ENCODE data around the gene SEMA4D.

SEMA4D gene, protein sequence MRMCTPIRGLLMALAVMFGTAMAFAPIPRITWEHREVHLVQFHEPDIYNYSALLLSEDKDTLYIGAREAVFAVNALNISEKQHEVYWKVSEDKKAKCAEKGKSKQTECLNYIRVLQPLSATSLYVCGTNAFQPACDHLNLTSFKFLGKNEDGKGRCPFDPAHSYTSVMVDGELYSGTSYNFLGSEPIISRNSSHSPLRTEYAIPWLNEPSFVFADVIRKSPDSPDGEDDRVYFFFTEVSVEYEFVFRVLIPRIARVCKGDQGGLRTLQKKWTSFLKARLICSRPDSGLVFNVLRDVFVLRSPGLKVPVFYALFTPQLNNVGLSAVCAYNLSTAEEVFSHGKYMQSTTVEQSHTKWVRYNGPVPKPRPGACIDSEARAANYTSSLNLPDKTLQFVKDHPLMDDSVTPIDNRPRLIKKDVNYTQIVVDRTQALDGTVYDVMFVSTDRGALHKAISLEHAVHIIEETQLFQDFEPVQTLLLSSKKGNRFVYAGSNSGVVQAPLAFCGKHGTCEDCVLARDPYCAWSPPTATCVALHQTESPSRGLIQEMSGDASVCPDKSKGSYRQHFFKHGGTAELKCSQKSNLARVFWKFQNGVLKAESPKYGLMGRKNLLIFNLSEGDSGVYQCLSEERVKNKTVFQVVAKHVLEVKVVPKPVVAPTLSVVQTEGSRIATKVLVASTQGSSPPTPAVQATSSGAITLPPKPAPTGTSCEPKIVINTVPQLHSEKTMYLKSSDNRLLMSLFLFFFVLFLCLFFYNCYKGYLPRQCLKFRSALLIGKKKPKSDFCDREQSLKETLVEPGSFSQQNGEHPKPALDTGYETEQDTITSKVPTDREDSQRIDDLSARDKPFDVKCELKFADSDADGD

DNA sequence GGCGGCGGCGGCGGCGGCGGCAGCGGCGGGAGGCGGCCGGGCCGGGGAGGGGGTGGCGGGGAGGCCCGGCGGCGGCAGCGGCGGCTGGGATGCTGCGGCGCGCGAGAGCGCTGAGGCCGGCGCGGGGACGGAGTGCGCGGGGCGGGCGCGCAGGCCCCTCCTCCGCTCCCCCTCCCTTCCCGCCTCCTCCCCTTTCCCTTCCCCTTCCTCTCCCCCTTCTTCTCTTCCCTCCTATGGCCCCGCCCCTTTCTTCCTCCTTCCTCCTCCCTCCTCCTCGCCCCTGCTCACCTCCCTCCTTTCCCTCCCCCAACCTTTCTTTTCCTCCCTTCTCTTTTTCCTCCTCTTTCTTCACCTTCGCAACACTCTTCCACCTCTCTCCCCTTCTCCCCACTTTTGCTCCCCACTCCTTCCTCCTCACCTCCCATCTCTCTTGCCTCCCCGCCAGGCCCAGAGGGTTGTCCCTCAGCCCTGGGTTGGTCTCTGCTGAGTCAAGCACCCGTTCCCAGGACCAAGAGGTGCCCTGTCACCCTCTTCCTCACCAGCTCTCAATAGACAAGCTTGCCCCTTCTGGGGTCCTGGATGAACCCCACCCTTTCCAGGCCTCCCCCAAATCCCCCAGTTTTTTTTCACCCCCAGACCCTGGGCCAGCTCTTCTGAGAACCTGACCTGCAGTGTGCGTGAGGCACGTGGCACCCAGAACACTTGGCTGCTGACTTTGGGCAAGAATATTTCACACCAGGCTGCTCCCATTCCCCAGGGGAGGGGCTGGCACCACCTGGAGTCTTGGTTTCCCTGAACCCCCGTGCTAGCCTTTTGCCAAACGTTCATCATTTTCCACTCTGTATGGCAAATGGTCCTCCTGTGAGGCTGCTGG is at the start of gene SEMA4D:
TSS of gene SEMA4D (minus strand) at position 136 of the 874 bp plus-strand sequence. CDS start 92,657 bp downstream, outside the sequence.
- peak; percentile 56 for DNase-seq

DNA sequence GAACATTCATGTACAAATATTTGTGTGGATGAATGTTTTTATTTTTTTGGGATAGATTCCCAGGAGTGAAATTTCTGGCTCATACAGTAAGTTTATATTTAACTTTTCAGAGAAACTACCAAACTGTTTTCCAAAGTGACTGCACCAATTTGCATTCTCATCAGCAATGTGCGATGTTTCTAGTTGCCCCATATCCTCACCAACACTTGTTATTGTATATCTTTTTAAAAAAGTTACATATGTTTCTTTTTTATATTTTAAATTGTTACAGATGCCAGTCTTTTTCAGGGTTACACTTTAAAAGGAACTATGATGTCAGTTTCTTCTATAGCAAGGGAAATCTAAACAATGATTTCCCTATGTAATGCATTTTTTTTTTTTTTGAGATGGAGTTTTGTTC is 49.1 kb upstream of the SEMA4D start:
- DNase-seq = no peak

DNA sequence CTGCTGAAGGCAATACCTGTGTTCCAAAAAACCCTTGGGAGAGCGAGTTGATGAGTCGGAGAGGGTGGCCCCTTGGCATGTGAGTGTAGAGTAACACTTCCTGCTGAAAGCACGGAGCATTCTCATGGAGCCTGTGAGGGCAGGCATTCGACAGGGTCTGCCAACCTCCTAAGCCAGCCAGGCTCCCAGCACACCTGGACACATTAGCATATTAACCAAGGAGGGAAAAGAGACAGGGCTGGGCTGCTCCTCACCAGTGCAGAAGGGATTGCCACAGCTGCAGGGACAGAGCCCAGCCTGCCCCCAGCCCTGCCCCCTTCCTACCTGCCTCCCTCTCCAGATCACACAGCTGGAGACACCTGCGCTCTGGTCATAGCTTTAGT is 46.4 kb upstream of the SEMA4D start:
- DNase-seq = no peak

DNA sequence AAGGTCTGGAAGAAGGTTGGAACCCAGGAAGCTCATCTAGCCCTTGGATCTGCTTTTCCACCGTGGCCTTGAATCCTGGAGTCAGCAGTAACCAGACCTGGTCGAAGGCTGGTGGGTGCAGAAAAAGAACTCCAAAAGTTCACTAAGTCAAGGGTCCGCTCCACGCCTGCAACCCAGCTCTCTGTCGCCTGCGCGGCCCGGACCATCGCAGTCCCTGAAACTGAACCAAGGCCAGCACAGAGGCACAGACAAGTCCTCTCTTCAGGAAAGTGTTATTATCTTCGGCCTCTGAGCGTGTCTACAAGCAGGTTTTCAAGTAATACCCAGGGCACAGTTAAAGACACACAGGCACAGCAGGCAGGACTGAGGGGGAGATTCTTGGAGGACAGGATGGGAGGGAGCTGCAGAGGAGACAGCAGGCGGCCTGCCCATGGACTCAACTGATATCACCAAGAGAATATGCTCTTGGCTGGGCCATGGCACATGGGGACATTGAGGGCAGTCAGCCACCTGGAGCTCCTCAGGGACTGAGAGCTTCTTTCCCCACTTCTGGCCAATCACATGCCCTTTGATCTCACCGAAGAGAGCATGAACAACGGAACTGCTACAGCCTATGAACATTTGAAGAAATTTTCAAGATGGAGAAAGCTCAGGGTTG is 45.8 kb upstream of the SEMA4D start:
- DNase-seq = no peak

DNA sequence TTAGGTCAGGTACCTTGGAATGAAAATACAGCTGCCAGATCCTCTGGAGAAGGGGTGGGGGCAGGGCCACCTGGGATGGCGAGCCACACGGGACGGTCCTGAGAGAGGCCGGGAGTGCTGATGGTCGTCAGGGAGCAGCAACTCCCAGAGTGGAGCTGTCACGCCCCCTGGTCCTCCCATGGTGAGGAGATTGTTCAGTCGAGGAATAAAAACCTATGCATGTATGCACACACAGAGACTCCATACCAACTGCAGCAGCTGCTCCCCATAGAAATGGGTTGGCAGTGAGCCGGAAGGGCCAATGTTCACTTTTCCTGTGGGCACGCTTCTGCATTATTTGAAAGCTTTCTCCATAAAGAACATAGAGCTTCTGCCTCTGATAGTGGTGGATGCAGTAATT is 45.2 kb upstream of the SEMA4D start:
- no peak for DNase-seq

DNA sequence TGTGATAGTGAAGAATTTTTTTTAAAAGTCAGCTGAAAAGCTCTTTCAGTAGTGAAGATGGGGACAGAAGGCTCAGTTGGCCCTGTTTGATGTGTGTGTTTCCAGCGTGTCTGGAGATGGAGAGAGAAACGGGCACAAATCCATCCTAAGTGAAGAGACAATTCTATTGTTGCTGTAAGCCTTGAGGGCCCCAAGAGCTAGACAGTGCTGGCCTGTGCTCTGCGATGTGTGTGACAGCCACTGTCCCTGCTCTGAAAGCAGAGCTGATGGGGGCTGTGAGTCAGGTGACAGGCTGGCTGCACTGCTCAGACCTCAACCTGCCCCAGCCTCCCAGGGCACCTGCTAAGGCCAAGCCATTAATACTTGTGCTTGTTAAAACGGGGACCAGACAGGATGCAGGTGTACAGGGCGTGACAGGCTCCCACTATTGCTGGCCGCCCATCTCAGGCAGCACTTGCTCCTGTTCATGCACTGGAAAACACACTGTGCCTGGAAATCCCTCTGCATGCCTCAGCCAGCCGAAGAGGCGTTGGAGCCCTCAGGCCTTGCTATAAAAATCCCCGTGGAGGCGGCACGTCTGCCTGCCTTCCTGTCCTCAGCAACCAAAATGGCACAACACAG is 44.6 kb upstream of the SEMA4D start:
- no peak for DNase-seq

DNA sequence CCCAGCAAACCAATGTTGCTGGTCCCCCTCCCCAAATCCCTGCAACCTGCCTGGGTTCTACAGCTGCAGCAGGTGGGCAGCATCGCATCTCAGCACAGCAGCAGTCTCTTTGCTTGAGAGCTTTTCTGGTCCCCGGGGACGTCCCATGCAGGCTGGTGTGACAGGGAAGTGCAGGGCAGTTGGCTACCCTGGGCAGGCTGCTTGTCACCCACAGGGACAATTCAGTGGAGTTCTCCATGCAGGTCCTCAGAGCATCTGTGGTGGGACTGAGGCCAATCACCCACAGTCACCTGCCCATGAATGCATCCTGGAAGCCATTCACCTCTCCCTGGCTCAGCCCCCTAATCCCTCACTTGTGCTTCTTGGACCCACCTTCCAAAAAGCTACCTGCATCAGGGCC is 43.9 kb upstream of the SEMA4D start:
- no peak for DNase-seq

DNA sequence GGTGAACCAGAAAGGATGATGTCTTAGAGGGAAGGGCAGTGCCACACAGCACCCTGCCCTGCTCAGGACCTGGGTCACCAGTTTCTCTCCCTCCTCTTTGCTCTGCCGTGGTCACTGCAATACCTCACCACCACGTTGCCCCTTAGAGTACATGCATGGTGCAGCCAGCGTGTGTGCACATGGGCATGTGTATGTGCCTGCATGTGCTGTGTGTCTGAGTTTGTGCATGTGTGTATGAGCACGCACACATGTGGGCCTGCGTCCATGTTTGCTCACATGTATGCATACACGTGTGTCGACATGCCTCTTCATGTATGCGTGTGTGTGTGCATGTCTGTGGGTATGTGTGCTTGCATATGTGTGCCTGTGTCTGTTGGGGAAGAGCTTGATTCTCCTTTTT is 41.5 kb upstream of the SEMA4D start:
- DNase-seq = no peak

DNA sequence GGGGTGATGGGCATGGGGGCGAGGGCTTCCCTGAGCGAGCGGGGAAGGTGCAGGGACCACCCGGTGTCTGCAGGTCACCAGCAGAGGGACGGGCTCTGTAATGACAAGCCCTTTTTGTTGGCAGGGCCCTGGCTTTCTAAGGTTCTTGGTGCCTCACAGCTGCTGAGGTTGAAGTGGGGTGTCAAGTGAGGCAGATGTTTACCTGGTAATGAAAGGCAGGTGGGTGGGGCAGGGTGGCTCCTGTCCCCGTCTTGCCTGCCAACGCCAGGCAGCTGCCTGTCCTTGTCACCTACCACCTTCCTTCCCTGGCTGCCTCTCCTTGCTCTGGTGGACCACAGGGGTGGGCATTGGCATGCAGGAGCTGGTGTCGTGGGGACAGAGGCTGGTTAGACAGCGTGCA is 41.0 kb upstream of the SEMA4D start:
- DNase-seq = no peak

DNA sequence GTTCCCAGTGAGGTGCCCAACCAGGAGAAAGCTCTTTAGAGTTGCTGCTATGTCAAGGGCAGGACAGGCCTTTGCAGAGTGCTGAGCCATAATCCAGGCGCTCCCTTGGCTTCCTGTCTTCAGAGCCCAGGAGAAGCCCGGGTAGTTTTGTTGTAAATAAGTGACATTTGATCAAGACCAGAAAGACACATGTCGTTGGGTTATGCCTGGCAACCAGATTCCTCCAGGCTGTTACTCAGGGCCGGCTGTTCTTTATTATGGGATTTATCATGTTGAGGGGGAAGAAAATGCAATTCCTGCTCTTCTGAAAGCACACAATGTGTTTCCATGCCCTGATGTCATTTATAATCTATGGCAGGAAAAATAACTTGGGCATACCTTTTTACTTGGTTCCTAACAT is 39.3 kb upstream of the SEMA4D start:
- no peak for DNase-seq

DNA sequence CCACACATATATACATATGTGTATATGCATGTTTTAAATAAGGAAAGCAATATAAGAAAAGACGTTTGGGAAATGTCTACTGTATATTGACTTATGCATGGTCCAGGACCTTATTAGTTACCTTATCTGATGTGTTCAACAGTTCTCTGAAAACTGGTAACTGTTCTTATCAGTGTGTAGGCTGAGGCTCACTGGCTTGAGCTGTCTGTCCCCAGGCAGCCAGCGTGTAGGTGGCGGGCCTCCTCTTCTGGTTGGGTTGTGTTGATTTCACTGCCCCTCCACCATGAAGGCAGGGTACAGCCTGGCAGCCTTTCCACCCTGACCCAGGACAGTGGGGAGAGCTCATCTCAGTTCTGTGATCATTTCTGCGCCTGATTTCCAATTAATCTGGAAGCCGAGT is 38.7 kb upstream of the SEMA4D start:
- no peak for DNase-seq

DNA sequence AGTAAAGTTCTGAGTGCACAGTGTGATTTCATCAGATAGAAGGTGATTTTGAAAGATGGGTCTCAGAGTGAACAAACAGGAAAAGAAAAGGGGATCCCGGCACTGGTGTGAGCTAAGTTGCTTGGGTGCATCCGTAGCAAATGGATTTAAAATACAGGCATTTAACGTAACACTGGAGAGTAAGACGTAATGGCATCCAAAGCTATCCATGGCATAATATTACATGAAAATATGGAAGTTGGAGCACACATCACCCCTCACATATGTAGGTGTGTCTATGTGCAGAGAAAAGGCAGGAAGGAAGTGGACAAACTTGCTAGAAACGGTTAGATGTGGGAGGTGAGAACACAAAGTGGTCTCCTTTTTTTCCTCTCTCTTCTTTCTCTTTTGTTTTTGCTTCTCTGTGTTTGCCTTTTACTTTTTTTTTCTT is 38.2 kb upstream of the SEMA4D start:
- no peak for DNase-seq

DNA sequence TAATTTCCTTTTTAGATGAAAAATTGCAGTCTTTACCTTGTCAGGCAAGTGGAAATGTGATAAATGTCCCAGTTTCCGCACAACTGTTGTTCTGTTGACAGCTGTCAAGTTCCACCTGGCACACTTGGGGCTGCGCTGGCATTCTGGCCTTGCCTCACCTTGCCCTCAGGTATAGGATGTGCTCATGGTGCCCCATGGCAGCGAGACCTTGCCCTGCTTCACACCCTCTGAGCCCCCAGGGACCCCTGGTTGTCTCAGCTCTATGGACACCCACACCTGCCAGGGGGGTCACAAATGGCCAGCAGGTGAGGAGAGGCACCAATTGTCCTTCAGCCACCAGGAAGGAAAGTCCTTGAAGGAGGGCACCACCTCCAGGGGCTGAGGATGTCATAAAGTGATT is 37.5 kb upstream of the SEMA4D start:
- no peak for DNase-seq

DNA sequence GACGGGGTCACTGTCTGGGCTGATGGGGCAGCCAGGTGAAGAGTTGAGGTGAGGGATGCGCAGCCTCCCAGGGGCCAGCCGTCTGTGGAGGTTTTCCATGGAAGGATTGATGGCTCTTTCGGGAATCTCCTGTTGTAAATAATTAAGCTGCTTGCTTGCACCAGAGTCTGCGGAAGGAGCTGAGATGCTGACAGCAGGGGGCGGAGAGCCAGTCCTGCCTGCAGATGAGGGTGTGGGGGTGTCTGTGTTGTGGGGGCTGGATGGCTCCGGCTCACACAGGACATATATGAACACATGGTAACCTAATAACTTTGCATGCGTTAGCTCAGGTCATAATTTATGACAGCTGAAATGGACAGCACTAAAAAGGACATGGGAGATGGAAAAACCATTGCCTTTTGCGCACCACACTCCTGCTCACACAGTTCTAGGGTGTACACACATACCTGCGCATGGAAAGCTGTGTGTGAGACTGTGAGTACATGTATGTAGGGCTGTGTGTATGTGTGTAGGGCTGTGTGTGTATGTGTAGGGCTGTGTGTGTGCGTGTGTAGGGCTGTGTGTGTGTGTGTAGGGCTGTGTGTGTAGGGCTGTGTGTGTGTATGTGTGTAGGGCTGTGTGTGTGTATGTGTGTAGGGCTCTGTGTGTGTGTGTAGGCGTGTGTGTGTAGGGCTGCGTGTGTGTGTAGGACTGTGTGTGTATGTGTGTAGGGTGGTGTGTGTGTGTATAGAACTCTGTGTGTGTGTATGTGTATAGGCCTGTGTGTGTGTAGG is 36.8 kb upstream of the SEMA4D start:
- DNase-seq = no peak

DNA sequence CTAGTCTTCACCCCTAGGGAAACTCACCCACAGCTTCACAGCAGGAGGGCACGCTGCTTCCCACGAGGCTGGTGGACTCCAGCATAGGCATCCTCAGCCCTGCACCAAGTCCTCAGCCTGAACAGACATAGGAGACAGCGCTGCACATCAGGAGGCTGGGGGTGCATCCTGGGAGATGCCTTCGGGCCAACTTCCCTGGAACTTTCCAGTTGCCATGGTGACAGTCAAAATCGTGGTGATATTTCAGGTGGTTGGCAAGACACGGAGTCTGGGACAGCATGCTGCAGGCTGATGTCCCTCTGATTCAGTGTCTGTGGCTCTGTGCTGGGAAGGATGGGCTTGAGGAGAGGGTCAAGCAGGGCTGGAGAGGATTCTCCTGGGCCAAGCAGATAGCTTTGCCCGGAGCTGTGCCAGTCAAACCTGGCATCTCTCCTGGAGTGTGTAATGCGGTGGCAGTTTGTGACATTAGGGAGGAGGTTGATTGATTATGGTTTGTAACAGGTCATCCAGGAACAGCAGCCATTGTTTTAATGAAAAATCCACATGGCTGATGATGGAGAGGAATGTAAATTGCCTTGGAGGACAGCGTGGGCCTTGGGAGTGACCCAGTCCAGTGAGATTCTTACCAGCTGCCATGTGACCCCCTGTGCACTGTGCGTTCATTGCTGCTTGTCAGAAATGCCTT is 35.6 kb upstream of the SEMA4D start:
- DNase-seq = no peak

DNA sequence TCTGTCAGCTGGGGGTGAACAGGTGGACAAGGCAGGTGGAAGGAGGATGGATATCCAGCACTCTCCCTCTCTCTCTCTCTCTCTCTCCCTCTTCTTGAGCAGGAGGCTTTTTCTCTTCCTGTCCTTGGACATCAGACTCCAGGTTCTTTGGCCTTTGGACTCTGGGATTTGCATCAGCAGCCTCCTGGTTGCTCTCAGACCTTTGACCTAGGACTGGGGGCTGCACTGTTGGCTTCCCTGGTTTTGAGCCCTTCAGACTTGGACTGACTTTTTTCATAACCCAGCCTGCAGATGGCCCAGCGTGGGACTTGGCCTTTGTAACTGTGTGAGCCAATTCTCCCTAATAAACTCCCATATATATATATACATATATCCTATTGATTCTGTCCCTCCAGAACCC is 35.0 kb upstream of the SEMA4D start:
- no peak for DNase-seq

DNA sequence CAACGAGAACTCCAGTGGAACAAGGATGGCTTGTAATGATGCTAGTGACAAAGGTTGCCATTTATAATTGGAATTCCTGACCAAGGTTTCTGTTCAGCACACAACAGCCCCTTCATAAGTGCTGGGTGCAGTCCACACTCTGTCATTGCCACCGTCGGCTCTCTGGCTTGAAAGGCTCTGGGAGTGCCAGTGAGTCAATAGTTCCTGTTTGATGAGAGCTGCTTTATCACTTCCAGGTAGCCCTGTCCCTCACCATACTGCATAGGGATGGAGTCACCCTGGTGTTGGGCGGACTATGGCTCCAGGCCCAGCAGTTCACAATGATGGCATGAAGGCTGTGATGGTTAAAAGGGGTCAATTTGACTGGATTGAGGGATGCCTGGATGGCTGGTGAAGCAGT is 34.6 kb upstream of the SEMA4D start:
- DNase-seq = no peak

DNA sequence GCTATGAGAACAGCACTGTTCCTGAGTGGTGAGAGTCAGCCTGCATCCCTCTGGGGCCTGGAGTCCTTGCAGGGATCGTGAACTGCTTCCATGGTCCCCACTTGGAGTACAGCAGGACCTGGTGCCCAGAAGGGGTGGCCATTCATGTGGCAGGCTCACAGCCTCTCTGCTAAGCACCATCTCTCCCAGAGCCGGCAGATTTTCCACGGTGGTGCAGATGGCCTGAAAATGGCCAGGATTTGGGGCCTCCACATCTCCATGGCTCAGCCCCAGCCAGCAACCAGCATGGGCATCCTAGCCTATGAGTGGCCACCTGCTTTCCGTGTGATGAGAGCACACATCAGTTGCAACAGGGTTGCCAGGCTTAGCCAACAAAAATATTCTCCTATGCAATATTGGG is 33.9 kb upstream of the SEMA4D start:
- no peak for DNase-seq

DNA sequence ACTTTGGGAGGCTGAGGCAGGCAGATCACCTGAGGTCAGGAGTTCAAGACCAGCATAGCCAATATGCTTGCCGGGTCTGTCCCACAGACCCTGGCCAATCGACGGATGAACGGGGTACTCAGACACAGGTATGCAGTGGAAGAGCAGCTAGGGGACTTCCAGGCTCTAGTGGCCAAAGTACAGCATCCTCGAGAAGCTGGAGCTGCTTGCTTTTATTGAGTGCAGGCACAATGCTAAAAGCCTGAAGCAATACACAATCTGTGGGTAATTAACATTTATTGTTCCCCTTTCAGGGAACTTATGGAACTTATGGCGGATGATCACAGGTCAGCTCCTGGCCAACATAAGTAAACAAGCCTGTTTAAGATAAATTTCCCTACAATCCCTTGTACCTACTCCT is 32.8 kb upstream of the SEMA4D start:
- no peak for DNase-seq

DNA sequence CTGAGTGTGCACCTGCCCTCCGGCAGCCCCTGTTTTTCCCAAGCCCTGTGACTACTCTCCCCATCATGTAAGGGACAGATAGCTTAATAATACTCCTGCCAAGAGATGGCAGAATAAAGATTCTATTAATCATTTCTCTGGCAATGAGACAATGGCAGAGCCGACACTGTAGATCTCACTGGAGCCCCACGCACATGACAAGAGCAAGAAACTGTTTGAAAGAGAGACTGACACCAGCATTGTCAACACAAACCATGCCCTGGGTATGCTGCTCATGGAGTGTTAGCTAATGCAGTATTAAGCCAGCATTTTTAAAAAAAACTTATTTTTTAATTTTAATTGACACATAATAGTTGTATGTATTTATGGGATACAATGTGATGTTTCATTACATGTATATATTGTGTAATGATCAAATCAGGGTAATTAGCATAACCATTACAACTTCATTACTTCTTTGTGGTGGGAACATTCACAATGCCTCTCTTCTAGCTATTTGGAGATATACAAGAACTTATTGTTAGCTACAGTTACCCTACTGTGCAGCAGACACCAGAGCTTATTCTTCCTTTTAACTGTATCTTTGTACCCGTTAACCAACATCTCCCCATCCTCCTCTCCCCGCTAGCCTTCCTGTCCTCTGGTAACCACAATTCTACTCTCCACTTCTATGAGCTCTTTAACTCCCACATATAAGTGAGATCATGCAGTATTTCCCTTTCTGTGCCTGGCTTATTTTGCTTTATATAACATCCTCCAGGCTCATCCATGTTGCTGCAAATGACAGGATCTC is 31.5 kb upstream of the SEMA4D start:
- no peak for DNase-seq
